ENCODE data around the gene TSHZ2.

Gene TSHZ2

DNA sequence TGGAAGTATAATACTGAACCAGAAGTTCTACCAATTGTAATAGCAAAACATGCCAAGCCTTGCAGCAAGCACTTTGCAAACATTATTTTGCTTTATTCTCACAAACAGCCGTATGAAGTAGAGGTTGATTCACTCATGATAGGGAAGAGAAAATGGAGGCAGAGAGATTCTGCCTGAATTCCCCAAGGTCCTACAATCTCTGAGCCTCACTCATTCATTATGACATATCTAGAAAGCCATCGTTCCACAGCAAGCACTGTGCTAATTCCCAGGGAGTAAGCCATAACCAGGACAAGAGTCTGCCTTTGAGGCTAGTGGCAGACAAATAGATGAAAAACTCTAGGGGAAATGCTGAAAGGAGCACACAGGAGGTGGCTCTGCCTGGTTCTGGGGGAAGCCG, 288.0 kb downstream of the TSHZ2 start:
- DNase-seq, result no peak

DNA sequence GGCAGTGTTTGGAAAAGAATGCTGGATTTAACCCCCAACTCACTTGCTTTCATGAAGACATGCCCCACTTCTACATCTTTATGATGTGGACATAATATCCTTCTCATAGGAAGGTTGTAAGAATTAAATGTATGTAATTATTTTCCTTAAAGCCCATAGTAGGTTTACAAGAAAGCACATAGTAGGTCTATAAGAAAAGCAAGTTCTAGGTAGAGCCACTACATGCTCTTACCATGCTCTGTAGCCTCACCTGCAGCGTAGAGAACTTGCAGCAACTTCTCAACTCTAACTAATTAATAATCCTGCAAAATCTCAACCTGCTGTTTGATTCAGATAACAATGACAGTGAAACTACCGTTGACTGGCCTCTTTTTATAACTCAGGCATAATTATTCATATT, 288.4 kb downstream of the TSHZ2 start:
- DNase-seq, result no peak

DNA sequence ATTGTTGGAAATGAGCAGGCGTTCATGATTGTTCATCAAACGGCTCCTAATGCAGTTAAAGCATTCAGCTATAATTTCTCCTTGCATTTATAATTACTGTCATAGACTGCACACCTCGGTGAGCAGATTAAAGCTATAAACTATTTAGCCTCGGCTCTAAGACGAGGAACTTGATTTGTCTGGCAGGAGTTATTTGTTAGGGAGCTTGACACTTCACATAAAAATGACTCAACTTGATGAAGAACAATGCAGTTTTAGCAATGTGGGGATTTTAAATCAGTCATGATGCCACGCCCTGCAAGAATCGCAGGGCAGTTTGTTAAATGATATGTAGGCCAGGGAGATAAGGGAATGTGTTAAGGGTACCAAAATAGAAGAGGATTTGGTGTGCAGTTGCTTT, 290.2 kb downstream of the TSHZ2 start:
- no peak for DNase-seq

DNA sequence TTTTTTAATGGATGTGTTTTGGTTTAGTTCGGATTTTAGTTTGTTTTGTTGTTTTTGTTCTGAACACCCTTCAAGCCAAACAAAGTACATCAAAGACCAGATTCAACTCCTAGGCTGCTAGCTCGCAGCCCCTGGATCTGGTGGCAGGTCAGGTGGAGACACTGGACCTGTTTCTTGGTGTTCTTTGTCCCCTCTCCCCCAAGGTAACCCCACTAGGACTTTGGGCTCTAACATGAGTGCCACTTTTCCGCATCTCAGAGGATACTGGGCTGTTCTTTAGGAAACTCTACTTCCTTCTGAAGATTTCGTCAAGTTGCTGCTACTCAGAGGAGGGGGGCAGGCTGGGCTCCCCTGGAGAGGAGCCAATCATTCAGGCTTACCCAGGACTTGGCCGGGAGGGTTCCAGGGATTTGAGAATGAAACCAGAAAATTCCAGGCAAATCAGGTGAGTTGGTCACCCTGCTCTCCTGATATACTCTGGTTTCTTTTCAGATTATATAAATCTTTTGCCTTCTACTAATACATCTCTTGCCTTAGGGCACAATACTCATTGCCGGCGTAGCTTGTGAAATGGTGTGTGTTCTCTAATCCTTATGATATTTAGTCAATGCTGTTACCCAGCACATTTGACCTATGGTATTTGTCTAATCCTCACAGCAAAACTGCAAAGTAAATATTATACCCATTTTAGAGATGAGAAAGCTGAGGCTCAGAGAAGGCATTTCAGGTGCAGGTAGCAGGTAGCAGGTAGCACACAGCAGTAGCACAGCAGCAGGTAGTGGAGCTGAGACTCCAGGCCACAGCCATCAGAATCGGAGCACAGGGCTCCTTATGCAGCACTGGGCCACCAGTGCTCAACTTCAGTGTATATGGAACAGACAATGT, 291.6 kb downstream of the TSHZ2 start:
- no peak for DNase-seq

DNA sequence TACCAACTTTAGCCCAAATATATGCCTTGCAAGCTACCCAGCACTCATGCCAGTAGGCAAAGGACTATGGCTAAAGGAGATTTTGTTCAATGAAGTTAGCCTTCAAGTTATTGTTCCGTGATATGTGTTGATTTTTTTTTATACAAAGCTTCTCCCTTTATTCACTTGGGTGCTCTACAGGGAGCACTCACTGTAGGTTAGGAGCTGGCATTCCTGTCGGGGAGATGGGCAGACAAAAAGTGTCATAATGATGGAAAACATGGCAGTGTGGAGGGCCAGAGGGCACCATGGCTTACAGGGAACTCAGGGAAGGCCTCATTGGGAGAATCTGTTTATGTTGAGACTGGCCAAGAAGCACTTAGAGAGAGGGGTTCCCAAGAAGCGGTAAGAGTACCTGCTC, 292.4 kb downstream of the TSHZ2 start:
- DNase-seq, result no peak

DNA sequence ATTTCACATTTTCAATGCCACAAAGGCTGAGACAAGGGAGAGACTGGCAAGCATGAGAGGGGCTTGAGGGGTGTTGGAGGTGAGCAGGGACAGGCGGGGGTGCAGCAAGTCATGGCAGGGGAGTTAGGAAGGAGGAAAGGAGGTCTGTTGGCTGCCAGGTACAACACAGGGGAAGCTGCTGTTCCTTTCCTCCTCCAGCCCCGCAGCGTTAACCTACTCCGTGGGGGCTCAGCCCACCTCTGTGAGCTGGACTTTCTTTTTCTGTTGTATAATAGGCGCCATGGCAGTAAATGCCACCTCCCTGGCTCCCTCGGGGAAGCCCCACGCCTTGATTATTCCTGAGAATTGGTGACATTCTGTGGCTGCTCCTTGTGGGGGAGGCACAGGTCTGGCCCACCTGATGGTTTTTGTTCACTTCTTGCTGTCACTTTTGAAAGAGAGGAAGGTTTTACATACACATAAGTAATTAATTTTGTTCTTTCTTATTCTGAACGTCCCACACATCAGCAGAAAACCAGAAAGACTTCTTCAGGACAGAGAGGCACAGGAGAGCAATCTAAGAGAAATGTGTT, 293.2 kb downstream of the TSHZ2 start:
- no peak for DNase-seq

DNA sequence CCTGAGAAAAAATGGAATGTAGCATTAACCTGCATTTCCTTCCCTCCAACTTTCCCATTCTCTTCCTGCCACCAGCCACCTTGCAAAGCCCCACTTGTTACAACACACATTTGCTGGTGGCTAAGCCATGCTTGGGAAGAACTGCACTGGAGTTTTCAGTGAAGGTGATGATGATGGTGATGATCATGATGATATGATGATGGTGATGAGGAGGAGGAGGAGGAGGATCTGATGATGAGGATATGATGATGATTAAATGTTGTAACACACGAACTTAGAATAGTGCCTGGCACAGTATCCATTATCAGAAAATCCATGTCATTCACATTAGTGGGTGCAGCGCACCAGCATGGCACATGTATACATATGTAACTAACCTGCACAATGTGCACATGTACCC, 297.2 kb downstream of the TSHZ2 start:
- DNase-seq, result no peak

DNA sequence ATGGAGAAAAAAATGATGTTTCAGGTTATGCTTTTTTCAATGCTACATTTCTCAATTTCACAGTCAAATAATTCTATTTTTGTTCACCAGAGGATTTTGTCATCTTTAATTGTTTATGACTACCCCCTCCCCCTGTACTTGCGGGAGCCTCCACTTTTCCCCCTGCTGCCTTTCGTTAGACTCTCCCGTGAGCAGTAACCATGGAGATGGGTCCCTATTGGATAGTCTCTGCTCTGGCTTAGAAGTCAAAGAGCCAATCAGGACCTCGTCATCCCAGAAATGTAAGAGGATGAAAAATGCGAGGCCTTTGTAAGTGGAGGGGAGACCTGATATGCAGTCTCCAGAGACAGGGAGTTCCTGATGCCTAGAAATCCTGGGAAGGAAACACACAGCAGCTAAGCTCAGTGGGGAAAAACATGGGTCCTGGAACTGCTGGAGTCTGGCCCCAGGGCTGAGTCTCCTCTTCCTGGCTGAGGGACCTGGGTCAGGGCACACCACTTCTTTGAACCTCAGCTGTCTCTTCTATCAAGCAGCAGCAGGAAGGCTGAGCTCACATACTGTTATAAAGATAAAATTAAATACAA, 298.7 kb downstream of the TSHZ2 start:
- DNase-seq, result no peak

DNA sequence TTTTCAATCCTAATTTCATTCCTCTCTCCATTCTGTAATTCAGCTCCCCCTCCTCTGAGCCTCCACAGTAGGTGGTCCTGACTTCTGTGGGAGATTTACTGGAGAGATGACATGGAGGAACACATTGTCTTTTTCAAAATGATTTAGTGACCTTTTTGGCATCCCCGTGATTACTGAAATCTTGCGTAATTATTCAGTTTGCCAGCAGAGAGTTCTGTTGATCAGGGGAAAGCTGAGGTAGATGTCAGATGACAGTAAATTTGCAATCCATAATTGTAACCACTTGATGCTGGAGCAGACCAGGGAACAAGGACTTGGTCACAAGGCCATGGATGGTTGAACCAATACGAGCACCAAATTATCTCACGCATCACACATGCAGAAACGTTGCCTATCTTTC, 302.2 kb downstream of the TSHZ2 start:
- DNase-seq, result no peak

DNA sequence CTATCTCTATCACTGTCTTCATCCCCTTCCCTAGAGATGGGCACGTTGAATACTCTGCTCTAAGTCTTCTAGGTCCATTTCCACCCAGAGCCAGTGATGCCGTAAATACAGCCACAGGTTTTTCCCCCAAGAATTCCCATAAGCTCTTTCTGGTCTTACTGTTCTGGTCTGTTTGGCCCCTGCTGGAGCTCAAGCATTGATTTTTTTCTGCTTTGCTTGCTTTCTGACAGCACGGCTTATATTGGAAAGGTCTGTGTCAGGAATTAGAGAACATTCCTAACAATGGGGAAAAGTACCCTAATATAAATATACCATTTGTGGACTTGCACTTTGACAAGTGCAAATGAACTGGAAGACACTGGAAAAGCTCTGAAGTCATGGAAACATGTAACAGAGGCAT, 302.6 kb downstream of the TSHZ2 start:
- no peak for DNase-seq

DNA sequence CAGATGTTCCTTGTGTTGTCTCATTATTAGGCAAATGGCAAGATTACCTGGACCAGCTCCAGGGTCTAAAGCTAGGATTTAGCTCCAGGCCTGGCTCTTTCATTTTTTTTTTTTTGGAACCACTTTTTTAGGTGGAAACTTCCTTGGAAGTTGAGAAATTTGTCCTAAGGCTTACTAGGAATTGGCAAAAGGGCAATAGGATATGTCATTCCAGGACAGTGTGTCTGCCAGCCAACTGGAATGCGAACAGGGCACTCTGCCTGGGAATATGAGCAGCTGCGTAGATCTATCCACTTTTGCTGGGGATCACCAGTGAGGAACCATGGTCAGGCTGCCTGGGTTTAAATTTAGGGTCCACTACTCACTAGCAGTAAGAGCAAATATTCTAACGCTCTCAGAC, 304.0 kb downstream of the TSHZ2 start:
- no peak for DNase-seq

DNA sequence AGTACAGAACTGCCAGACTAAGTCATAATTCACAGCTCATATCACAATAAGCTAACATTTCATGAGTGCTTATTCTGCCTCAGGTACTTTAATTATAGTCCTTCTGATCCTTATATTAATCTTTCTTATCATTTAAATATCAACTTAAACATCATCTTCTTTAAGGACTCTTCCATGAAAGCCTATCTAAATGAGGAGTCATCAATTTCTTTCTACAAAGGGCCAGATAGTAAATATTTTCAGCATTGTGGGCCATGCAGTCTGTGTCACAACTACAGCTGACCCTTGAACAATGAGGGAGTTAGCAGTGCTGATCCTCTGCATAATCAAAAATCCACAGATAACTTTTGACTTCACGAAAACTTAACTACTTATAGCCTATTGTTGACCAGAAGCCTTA, 306.4 kb downstream of the TSHZ2 start:
- no peak for DNase-seq

DNA sequence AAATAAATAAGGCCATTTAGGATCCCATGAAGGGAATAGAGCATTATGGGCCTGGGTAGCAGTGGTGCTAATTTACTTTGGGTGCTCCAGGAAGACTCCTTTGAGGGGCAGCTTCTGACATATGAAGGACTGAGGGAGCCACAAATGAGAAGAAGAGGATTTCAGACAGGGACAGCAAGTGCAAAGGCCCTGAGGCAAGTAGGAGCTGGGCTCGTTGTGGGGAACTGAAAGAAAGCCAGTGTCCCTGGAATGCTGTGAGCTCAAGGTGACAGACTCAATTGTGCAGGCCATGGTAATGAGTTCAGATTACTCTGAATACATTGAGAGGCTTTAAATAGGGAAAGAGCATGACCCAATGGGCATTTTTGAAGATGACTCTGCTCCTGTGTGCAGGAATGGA, 307.6 kb downstream of the TSHZ2 start:
- DNase-seq, result no peak

DNA sequence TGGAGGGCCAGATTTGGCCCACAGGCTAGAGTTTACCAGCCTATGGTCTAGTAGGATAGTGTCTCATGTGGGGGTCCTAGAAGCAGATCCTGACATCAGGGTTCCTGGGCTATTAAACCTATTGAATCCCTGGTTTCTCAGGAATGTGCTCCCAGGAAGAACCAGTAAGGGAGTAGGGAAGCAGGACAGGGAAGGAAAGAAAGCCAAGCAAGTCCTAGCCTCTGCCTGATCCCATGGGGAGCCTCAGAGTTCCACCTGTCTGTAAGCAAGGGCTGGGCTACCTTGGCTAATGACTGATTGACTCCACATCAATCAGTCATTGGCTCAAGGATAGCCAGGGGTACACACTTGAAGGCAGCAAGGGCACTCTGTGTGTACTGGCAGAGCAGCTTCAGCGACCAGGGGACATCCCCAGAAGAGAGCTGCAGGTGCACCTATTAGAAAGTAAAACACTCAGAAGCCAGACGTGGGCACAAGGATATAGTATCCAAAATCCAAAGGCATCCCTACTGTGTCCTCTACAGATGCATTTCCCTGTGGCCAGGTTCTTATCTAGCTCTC, 309.5 kb downstream of the TSHZ2 start:
- DNase-seq, result no peak

DNA sequence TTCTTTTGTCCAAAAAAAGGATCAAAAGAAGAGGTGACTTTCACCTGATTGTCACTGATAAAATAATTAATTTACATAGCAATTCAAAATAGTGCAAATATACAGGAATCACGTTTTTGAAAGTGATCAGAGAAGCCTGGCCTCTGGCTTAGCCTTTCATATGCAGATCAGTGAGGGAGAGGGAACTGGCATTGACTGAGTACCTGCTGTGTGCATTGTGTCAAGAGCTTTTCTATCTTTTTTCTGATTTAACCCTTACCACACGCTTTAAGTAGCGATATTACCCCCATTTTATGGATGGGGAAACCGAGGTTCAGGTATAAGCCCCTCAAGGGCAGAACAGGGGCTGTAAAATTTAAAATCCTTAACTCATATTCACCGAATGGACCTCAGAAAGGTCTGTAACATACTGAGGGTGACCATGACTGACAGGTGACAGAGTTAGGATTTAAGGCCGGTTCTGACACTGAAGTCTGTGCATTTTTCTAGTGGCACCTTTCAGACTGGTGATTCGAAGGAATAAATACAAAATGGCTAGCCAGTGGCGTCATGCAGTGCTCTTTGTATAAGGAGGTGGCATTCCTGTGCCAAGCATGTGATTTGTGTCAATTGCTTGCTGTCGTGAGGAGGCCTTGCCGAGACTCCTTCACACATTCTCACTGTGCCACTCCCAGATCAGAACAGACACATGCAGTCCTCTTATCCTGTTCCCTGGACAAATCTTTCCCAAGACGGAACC, 310.2 kb downstream of the TSHZ2 start:
- DNase-seq, result no peak

DNA sequence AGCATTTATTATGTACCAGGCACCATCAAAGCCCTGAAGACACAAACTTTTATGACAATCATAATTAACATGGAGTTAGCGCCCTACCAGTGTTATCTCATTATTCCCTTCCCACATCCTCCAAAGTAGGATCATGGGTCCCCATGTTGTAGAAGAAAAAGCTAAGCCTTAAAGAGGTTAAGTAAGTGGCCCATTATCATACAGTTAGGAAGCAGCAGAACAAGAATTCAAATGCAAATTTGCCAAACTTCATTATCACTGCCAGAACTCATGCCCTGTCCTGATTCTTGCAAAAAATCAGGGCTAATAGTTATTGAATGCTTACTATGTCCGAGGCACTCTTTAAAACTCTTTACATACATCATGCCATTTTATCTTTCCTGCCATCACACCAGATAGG, 310.9 kb downstream of the TSHZ2 start:
- DNase-seq, result no peak

DNA sequence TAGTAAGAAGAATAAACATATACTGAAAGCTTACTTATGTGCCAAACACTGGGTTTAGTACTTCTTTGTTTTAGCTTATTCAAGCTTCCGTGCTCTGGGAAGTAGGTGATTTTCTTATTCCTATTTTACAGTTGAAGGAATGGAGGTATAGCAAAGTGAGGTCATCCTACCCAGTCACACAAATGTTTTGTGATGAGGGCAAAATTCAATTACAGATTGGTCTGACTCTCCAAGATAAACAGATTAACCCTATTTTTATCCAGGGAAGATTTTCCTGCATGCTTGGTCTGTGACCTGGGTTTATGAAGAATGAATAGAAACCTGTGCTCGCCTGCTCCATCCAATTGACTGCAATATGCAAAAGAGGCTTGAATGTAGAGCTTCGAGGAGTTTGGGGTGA, 311.4 kb downstream of the TSHZ2 start:
- no peak for DNase-seq

DNA sequence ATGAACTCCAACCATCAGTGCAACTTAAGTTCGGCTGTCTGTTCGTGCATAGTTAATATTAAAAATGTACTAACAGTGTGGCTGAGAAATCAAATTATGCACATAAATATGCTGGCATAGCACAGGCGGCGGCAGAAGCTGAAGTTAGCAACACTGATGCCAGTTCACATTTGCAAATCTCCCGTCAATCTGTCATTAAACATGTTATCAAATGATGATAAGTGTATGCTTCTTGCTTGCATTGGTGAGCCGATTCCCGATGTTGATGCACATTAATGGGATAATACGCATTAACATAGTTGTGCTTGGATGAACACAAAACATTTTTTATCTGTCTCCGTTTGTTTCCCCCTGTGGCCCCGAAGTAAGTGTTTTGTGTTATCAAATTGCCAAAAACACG, 312.1 kb downstream of the TSHZ2 start:
- DNase-seq, result no peak

DNA sequence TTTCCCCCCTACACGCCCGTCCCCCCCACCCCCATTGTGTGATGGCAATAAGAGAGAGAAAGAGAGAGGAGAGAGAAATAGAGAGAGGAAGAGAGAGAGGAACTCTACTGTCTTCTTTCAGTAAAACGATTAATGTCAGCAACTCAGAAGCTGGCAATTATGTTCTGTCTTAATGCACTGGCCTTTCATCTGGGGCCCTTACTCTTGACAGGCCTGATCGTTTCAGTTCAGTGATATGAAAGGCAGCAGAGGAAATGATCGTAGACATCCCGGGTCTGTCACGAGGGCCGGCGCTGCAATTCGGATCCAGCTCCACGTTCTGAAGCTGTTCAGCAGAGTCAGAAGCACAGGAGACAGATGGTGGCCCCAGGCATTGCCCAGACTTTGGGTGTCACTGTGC, 312.5 kb downstream of the TSHZ2 start:
- no peak for DNase-seq

DNA sequence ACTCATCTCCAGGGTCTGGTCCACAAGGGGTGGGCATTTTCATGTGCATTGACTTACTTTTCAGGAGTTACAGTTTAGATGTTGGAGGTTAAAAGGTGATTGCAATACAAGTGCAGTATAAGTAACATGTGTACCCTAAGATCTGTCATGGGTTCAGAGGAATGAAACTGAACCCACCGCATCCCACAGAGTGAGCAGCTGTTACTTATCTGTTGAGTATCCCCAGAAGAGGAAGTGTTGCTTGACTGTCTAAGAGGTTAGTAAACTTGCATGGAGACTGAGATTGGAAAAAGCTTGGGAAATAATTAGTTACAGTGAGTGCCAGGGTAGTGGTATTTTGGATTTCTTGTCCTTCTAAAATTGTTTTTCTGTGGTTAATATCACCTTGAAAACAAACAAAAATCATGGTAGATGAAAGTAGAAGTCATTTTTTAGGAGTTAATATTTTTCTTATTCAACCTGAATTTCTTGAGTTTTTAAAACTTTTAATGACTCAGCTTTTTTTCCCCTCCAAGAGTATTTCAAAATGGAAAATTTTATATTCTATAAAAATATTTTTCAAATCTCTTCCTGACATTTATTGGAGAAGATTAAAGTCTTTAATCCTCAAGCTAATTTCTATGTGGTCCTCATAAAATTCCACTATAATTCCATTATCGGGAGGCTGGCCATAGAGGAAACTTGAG, 315.3 kb downstream of the TSHZ2 start:
- DNase-seq, result no peak

DNA sequence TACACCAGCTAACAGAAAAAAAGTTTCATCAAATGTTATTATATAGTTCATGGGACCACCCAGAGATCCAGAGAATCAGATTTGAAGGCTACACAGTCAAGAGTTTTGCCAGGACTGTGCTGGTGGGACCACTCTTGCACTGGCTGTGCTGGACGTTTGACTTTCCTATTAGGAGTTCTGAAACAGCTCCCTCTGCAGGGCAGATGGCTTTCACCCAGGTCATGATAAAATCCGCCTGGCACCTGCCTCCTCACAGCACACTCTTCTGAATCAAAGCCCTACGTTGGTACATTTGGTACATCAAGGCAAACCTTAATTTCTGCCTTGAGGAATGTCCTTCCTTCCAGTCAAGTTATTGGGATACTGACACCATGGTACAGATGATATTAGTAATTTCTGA, 319.4 kb downstream of the TSHZ2 start:
- DNase-seq, result no peak

DNA sequence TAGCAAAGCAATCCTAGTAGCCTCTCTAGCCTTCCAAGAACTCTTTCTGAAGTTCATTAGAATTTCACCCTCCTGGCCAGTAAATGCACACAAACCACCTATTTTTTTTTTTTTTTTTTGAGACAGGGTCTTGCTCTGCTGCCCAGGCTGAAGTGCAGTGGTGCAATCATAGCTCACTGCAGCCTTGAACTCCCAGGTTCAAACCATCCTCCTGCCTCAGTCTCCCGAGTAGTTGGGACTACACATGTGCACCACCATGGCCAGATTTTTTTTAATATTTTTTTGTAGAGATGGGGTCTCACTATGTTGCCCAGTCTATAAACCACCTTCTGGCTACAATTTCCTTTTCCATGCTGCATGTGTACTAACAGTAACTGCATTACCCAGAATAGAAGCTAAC, 320.2 kb downstream of the TSHZ2 start:
- DNase-seq, result no peak

DNA sequence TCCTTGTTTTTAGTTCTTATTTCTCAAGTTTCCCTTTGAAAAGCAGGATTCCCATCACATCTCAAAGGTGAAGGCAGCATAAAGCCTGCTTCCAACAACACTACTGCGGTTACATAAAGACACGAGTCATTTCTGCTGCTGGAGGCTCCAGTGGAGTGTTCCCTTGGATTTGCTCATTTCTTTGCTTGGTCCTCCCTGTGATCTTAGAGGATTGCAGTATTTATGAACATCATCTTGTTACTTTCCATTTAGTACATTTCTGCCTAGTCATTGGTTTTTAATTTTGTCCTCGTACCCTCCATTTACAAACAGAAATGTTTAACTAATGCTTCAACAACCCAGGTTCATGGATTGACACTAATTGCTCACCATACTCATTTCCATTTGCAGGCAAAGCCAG, 322.6 kb downstream of the TSHZ2 start:
- no peak for DNase-seq
